NCI-H748 (cell line): ENCODE data around the gene PTPRU.

Source experiments
- DNase-seq: peaks from one replicate; lab custom pipeline; 2025; ENCODE audit not compliant: unreplicated experiment; lab: John Stamatoyannopoulos, UW

The PTPRU gene

GRCh38 chr1:29235955-29236711 lies at the start of gene PTPRU:
Gene PTPRU (plus strand): TSS chr1:29236522. CDS start chr1:29236645, 123 bp downstream.
- DNase-seq = peak; percentile 67

- DNase-seq = no peak
These were observed 49.6 kb upstream of the PTPRU start for GRCh38 chr1:29186707-29187106.

- DNase-seq = no peak
These were observed 45.6 kb upstream of the PTPRU start for GRCh38 chr1:29190718-29191117.

- no peak for DNase-seq
These were observed 42.4 kb upstream of the PTPRU start for GRCh38 chr1:29193879-29194455.

GRCh38 chr1:29195881-29196291 lies 40.4 kb upstream of the PTPRU start:
- DNase-seq = no peak

- DNase-seq = no peak
These were observed 39.3 kb upstream of the PTPRU start for GRCh38 chr1:29196863-29197589.

- peak; percentile 49 for DNase-seq
These were observed 38.8 kb upstream of the PTPRU start for GRCh38 chr1:29197590-29197924.

GRCh38 chr1:29197993-29198392 lies 38.3 kb upstream of the PTPRU start:
- no peak for DNase-seq

GRCh38 chr1:29200906-29201594 lies 35.3 kb upstream of the PTPRU start:
- no peak for DNase-seq

GRCh38 chr1:29201595-29202051 lies 34.7 kb upstream of the PTPRU start:
- no peak for DNase-seq

- DNase-seq = no peak
These were observed 34.3 kb upstream of the PTPRU start for GRCh38 chr1:29202053-29202452.

- DNase-seq = peak; percentile 81
These were observed 33.6 kb upstream of the PTPRU start for GRCh38 chr1:29202584-29203340.

GRCh38 chr1:29208442-29208841 lies 27.9 kb upstream of the PTPRU start:
- DNase-seq = no peak

- DNase-seq = no peak
These were observed 27.1 kb upstream of the PTPRU start for GRCh38 chr1:29209173-29209572.

GRCh38 chr1:29210278-29211085 lies 25.8 kb upstream of the PTPRU start:
- no peak for DNase-seq

- DNase-seq = peak; percentile 39
These were observed 25.0 kb upstream of the PTPRU start for GRCh38 chr1:29211086-29212030.

- DNase-seq = no peak
These were observed 23.3 kb upstream of the PTPRU start for GRCh38 chr1:29213055-29213454.

GRCh38 chr1:29217633-29218032 lies 18.7 kb upstream of the PTPRU start:
- no peak for DNase-seq

- DNase-seq = no peak
These were observed 18.1 kb upstream of the PTPRU start for GRCh38 chr1:29218223-29218622.
